Mucosa of descending colon (tissue), 3 donors: ENCODE results near the gene CD226. TPM values are rescaled to one million over a fixed set of nuclear protein-coding genes. Genes with fewer than 3 reads are reported as not detected.
"Not testable (repeated sequence)": the region's sequence is repeated elsewhere in the genome, so short reads cannot be mapped to it uniquely, and the experiment has no call there.

Source experiments
- ATAC-seq: fragments of 200-7000 bp; cut with Tn5 transposase; one replicate; pipeline ENCODE4 v1.9.1; 2020; ENCODE audit warnings: mild to moderate bottlenecking, moderate library complexity
- DNase-seq, 3 donors: peaks; one replicate each; pipeline ENCODE4 v3.0.0-alpha.2; 2020
- H3K36me3 ChIP-seq: fragments of 200-600 bp; one replicate; pipeline ENCODE4 v1.8.0; 2021; ENCODE audit warnings: low read depth, mild to moderate bottlenecking
- H3K4me1 ChIP-seq: fragments of 200-600 bp; one replicate; pipeline ENCODE4 v1.8.0; 2021; ENCODE audit warnings: low read depth, mild to moderate bottlenecking
- H3K4me3 ChIP-seq: fragments of 200-600 bp; one replicate; pipeline ENCODE4 v1.8.0; 2021; ENCODE audit warnings: mild to moderate bottlenecking
- H3K9me3 ChIP-seq: fragments of 200-600 bp; one replicate; pipeline ENCODE4 v1.8.0; 2021; ENCODE audit warnings: mild to moderate bottlenecking
- intact Hi-C, 2 donors: fragments of 100-400 bp; cut with DNase I in 1 of 2; cut with micrococcal nuclease in 1 of 2; formaldehyde crosslinking; loops; one replicate each; pipeline versions ENCODE4 v1.11.0 to v1.11.1; 2022; cut with DNase I, micrococcal nuclease
- total RNA-seq, 3 donors: library from RNA; stranded (reverse); fragmentation: NEBNext Ultra II Directional in 2 of 3; extraction: Animal tissue kit (Norgen Biotek cat#: 25700) in 2 of 3; gene quantifications; one replicate each; pipeline versions ENCODE4 v1.2.1 to v1.2.4, GENCODE V29; 2021 to 2023
- TF ChIP-seq, protein P1 (sequence below): fragments of 200-600 bp; IDR thresholded peaks from one replicate; pipeline ENCODE4 v1.8.0; 2022; ENCODE audit warnings: antibody characterized with exemption, mild to moderate bottlenecking
- donor health status: DM: no; HTN: no; CAD: no; lungs with moderate emphysema.
- donor health status: DM: no; HTN: no; CAD: no.
- donor health status: DM: no; HTN: yes; CAD: no.

Gene CD226
- total RNA-seq, 3 donors from 2014 or later = 1.2 to 2.7 (median 2.0) TPM

DNA sequence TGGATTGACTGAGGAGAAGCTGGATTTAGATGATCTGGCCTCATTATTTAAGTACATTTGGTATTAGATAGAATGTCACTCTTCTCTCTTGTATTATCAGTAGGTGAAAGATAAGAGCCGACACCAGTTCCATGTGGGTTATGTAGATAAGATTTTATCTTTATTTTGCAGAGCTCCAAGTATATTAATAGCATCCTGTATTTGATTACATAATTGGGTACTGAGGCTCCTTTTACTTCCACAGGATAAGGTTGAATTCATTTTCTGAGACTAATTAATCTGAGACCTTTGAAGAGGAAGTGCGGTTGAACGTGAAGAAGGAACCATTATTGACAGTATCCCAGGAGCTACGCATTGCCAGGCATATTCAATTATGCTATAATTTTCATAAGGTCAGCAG lies 32.8 kb upstream of the CD226 start:
- no peak for DNase-seq
- no peaks in the 10 kb centered on the region for H3K4me1 ChIP-seq
- intact Hi-C loops = no loop called here
- no peak overlapping the region for H3K4me3 ChIP-seq
- TF ChIP-seq, protein P1, sequence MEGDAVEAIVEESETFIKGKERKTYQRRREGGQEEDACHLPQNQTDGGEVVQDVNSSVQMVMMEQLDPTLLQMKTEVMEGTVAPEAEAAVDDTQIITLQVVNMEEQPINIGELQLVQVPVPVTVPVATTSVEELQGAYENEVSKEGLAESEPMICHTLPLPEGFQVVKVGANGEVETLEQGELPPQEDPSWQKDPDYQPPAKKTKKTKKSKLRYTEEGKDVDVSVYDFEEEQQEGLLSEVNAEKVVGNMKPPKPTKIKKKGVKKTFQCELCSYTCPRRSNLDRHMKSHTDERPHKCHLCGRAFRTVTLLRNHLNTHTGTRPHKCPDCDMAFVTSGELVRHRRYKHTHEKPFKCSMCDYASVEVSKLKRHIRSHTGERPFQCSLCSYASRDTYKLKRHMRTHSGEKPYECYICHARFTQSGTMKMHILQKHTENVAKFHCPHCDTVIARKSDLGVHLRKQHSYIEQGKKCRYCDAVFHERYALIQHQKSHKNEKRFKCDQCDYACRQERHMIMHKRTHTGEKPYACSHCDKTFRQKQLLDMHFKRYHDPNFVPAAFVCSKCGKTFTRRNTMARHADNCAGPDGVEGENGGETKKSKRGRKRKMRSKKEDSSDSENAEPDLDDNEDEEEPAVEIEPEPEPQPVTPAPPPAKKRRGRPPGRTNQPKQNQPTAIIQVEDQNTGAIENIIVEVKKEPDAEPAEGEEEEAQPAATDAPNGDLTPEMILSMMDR = no peak
- no peaks in the 10 kb centered on the region for H3K36me3 ChIP-seq
- peaks cover 7% of the 10 kb centered on the region for H3K9me3 ChIP-seq
- no peak for ATAC-seq

DNA sequence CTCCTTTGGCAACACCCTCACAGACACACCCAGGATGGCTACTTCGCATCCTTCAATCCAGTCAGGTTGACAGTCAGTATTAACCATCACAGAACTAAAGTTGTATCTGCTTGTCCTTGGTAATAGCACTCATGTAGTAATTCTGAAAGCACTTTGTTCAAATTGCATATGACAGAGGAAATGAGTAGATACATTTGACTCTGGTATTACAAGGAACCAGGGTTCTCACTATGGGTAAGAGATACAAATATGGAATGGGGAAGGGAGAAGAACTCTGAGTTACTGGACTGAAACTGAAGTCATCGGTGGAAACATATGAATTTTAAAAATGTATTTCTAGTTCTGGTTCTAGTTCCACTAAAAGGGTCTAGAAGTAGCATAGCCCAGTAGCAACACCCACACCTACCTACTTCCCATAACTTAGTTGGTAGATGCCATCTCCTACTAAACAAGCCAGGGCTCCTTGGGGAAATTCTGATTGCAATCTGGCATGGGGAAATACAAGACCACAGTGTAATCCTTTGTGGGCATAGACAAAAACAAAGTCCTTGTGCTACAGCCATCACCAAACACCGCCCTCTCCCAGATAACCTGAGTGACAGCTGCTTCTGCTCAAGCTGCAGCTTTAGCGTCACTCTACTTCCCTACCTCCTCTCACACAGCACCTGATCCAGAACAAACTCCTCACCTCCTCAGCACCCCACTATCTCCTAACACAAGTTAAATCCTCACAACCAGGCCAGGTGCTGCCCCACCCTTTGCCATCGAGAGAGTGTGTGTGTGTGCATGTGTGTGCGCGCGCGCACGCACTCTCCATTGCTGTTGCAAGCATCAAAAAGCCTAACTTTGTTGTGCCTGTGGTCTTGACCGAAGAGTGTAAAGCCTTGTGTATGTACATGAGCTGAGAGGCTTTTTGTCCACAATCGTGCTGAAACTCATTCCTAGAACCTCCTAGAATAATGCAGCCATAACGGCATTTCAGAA lies 31.4 kb upstream of the CD226 start:
- Histone ChIP-seq H3K4me3 (no peak overlapping the region), H3K36me3 (no peaks in the 10 kb centered on the region), H3K4me1 (no peaks in the 10 kb centered on the region), H3K9me3 (peaks cover 7% of the 10 kb centered on the region)
- intact Hi-C loops = no loop called here
- DNase-seq (no peak), ATAC-seq (no peak)
- TF ChIP-seq, protein P1 = no peak

DNA sequence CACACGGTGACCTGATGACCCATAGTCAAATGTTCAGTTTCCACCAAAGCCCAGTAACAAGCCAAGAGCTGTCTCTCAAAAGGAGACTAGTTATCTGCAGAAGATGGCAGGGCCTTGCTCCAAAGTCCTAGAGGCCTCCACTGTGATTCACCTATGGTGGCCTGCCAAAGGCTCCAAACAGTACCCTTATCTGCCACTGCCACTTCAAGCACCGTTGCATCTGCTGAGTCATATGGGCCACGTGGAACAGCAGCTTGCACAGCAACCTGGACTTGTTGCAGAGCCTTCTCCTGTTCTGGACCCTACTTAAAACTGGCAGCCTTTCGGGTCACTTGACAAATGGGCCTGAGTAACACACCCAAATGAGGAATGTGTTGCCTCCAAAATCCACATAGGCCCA lies 27.6 kb upstream of the CD226 start:
- H3K4me1 ChIP-seq, H3K36me3 ChIP-seq, H3K4me3 ChIP-seq, intact Hi-C loops, DNase-seq, ATAC-seq, H3K9me3 ChIP-seq: not testable (repeated sequence)

DNA sequence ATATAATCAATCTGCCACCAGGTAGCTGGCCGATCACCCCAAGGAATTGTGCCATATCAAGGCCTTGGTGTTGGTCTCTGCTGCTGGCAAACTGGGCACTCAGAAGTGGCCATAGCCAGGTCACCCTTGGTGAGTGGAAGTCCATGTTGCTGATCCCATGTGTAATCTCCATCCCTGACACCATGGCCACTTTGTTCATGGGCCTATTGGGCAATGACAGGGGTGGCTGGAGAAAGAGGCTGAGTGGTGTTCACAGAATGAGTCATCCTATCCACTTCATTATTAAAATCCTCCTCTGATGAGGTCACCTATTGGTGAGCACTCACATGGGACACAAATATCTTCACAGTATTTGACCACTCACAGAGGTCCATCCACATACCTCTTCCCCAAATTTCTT lies 26.7 kb upstream of the CD226 start:
- DNase-seq = no peak
- H3K9me3 ChIP-seq = peaks cover 10% of the 10 kb centered on the region
- no peaks in the 10 kb centered on the region for H3K36me3 ChIP-seq
- H3K4me1 ChIP-seq = no peaks in the 10 kb centered on the region
- intact Hi-C loops = no loop called here
- no peak for ATAC-seq
- TF ChIP-seq, protein P1 = no peak
- no peak overlapping the region for H3K4me3 ChIP-seq

DNA sequence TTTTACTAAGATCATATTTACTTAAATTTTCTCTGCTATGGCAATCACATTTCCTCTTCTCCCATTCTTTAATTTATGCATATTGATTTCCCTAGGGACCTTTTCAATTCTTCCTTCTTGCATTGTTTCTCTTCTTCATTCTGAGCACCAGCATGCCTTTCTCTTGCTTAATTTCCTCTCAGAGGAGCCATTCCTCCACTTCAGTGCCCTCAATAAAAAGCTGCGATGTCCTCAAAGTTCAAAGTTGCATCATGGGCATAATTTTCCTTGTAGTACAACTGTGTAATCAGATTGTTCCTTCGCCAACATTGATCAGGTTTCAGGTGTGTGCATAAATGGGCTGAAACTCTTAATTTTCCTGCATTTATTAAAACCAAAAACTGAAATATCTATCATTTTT lies 21.8 kb upstream of the CD226 start:
- Histone ChIP-seq H3K4me1 (no peaks in the 10 kb centered on the region), H3K9me3 (peaks cover 3% of the 10 kb centered on the region), H3K4me3 (no peak overlapping the region), H3K36me3 (no peaks in the 10 kb centered on the region)
- ATAC-seq = no peak
- intact Hi-C loops = no loop called here
- TF ChIP-seq, protein P1 = no peak
- no peak for DNase-seq

DNA sequence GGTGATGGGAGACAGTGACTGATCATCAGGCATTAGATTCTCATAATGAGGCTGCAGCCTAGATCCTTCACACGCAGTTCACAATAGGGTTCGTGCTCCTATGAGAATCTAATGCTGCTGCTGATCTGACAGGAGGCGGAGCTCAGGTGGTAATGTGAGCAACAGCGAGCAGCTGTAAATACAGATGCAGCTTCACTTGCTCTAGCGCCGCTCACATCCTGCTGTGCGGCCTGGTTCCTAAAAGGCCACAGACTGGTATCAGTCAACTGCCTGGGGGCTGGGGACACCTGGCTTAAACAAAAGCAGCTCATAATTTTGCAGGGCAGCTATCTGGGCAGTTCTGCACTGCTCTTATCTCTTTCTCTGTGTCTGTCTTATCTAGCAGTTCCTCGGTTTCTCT lies 20.4 kb upstream of the CD226 start:
- Histone ChIP-seq H3K36me3 (no peaks in the 10 kb centered on the region), H3K9me3 (peaks cover 3% of the 10 kb centered on the region), H3K4me3 (no peak overlapping the region), H3K4me1 (no peaks in the 10 kb centered on the region)
- intact Hi-C loops = no loop called here
- DNase-seq = no peak
- ATAC-seq = peak; percentile 44
- TF ChIP-seq, protein P1 = no peak
